ENCODE data around the gene GARIN5B.
"Not testable (repeated sequence)": the region's sequence is repeated elsewhere in the genome, so short reads cannot be mapped to it uniquely, and the experiment has no call there.

The GARIN5B gene

GRCh38 chr19:55346725-55347441 is 16.2 kb downstream of the GARIN5B start:
- no peak for DNase-seq

- DNase-seq: no peak
Measured at GRCh38 chr19:55345818-55346724, 17.0 kb downstream of the GARIN5B start.

- DNase-seq: no peak
Measured at GRCh38 chr19:55345101-55345817, 17.8 kb downstream of the GARIN5B start.

GRCh38 chr19:55344444-55344843 is 18.6 kb downstream of the GARIN5B start:
- DNase-seq: no peak

GRCh38 chr19:55341595-55342531 is 21.2 kb downstream of the GARIN5B start:
- DNase-seq: no peak

GRCh38 chr19:55341171-55341588 is 21.9 kb downstream of the GARIN5B start:
- DNase-seq: peak; percentile 16

GRCh38 chr19:55340784-55341147 is 22.3 kb downstream of the GARIN5B start:
- peak; percentile 16 for DNase-seq

- no peak for DNase-seq
Measured at GRCh38 chr19:55339889-55340783, 22.9 kb downstream of the GARIN5B start.

GRCh38 chr19:55339105-55339888 is 23.8 kb downstream of the GARIN5B start, which contains the start of gene KMT5C:
Gene KMT5C (plus strand): TSS chr19:55339876. CDS start chr19:55341937, 2,061 bp downstream.
- DNase-seq: peak; percentile 100

- DNase-seq: no peak
Measured at GRCh38 chr19:55336101-55336500, 27.0 kb downstream of the GARIN5B start.

- DNase-seq: no peak
Measured at GRCh38 chr19:55333870-55334269, 29.2 kb downstream of the GARIN5B start.

GRCh38 chr19:55329791-55330190 is 33.3 kb downstream of the GARIN5B start:
- DNase-seq: not testable (repeated sequence)

- DNase-seq: not testable (repeated sequence)
Measured at GRCh38 chr19:55328774-55329318, 34.2 kb downstream of the GARIN5B start.

- no peak for DNase-seq
Measured at GRCh38 chr19:55325172-55325571, 37.9 kb downstream of the GARIN5B start, which contains the start of gene TMEM150B. Gene TMEM150B (minus strand): TSS chr19:55325341. CDS start chr19:55321036, 4,305 bp downstream.

- DNase-seq: no peak
Measured at GRCh38 chr19:55324662-55325061, 38.4 kb downstream of the GARIN5B start.

GRCh38 chr19:55322204-55322885 is 40.7 kb downstream of the GARIN5B start:
- no peak for DNase-seq

- DNase-seq: no peak
Measured at GRCh38 chr19:55321466-55322137, 41.5 kb downstream of the GARIN5B start.

GRCh38 chr19:55320844-55321419 is 42.1 kb downstream of the GARIN5B start:
- no peak for DNase-seq

Data from NCI-H524 treated with DMSO at 0.1 percent for 48 hours (cell line).